Nephron progenitor cell (in vitro differentiated cells): ENCODE data around the gene MAP2K2.

ENCODE experiments used
- DNase-seq: peaks from one replicate; pipeline ENCODE4 v3.0.0; 2021
- H3K27ac Mint-ChIP-seq: 2 replicates; pipeline ENCODE4 v1.8.0; 2021; ENCODE audit warnings: mild to moderate bottlenecking, moderate library complexity, mixed read lengths
- H3K27me3 Mint-ChIP-seq: 2 replicates; pipeline ENCODE4 v1.8.0; 2021; ENCODE audit warnings: mild to moderate bottlenecking, low read depth, mixed read lengths; ENCODE audit not compliant: poor library complexity
- H3K36me3 Mint-ChIP-seq: 2 replicates; pipeline ENCODE4 v1.8.0; 2021; ENCODE audit warnings: low read depth, mixed read lengths
- H3K4me1 Mint-ChIP-seq: 2 replicates; pipeline ENCODE4 v1.8.0; 2021; ENCODE audit warnings: mixed read lengths
- H3K4me3 Mint-ChIP-seq: 2 replicates; pipeline ENCODE4 v1.8.0; 2021; ENCODE audit warnings: mild to moderate bottlenecking, moderate library complexity, mixed read lengths
- H3K9me3 Mint-ChIP-seq: 2 replicates; pipeline ENCODE4 v1.8.0; 2021; ENCODE audit warnings: mild to moderate bottlenecking, moderate library complexity, mixed read lengths
- TF ChIP-seq, protein P1 (sequence below): fragments of 200-600 bp; sonication (generic); IDR thresholded peaks from 2 replicates; pipeline ENCODE4 v1.5.0; 2021; ENCODE audit warnings: antibody characterized with exemption

The MAP2K2 gene

DNA sequence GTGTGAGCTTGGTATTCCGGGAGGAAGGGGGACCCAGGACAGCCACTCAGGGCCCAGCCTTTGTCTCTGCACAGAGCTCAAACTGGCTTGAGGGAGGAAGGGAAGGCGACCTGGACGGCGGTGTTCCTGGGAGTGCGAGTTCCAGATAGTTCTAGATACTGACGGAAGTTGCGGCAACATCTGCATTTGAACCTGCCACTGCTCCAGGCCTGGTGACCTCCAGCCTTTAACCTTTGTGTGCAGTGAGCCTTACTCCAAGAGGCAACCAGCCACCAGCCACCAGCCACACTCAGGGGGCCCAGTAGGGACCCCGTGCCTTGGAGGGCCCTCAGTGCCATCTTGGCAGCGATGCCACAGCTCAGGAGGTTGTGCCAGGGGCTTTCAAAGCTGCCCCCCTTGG, 41.8 kb downstream of the MAP2K2 start:
- no peak for DNase-seq
- TF ChIP-seq, protein P1, sequence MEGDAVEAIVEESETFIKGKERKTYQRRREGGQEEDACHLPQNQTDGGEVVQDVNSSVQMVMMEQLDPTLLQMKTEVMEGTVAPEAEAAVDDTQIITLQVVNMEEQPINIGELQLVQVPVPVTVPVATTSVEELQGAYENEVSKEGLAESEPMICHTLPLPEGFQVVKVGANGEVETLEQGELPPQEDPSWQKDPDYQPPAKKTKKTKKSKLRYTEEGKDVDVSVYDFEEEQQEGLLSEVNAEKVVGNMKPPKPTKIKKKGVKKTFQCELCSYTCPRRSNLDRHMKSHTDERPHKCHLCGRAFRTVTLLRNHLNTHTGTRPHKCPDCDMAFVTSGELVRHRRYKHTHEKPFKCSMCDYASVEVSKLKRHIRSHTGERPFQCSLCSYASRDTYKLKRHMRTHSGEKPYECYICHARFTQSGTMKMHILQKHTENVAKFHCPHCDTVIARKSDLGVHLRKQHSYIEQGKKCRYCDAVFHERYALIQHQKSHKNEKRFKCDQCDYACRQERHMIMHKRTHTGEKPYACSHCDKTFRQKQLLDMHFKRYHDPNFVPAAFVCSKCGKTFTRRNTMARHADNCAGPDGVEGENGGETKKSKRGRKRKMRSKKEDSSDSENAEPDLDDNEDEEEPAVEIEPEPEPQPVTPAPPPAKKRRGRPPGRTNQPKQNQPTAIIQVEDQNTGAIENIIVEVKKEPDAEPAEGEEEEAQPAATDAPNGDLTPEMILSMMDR = no peak
- Mint-ChIP-seq H3K4me1 (peaks cover 33% of the 10 kb centered on the region), H3K9me3 (no peaks in the 10 kb centered on the region), H3K27ac (no peak overlapping the region), H3K4me3 (no peak overlapping the region), H3K36me3 (no peaks in the 10 kb centered on the region), H3K27me3 (peaks cover 12% of the 10 kb centered on the region)

DNA sequence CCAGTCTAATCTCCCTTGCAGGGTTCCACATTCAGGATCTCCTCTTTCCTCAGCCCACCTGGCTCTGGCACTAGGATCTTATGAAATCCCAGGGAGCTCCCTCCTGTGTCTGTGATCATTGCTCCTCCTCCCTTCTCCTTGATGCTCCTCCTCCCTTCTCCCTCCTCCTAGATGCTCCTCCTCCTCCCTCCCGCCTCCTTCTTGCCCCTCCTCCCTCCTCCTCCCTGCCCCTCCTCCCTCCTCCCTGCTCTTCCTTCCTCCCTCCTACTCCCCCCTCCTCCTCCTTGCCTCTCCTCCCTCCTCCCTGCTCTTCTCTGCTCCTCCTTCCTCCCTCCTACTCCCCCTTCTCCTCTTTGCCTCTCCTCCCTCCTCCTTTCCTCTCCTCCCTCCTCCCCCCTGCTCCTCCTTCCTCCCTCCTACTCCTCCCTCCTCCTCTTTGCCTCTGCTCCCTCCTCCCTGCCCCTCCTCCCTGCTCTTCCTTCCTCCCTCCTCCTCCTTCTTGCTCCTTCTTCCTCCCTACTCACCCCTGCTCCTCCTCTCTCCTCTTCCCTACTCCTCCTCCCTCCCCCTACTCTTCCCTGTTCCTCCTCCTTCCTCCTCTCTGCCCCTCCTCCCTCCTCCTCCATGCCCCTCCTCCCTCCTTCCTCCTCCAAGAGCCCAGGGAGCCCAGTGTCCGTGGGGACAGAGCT, 42.3 kb downstream of the MAP2K2 start:
- Mint-ChIP-seq H3K27me3 (peaks cover 12% of the 10 kb centered on the region), H3K36me3 (no peaks in the 10 kb centered on the region), H3K4me1 (peaks cover 34% of the 10 kb centered on the region), H3K4me3 (no peak overlapping the region), H3K27ac (no peak overlapping the region), H3K9me3 (no peaks in the 10 kb centered on the region)
- no peak for DNase-seq
- TF ChIP-seq, protein P1 = no peak

DNA sequence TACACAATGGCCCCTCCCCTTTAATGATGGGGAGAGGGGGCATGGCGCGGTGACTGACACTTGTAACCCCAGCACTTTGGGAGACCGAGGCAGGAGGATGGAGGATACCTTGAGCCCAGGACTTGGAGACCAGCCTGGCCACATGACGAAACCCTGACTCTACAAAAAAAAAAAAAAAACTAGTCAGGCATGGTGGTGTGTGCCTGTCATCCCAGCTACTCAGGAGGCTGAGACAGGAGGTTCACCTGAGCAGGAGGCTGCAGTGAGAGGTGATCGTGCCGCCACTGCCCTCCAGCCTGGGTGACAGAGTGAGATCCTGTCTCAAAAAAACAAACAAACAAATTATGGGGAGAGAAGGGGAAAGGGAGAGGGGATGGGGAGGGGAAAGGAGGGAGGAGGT, 43.4 kb downstream of the MAP2K2 start:
- DNase-seq = no peak
- Mint-ChIP-seq H3K9me3 (no peaks in the 10 kb centered on the region), H3K27me3 (peaks cover 12% of the 10 kb centered on the region)

DNA sequence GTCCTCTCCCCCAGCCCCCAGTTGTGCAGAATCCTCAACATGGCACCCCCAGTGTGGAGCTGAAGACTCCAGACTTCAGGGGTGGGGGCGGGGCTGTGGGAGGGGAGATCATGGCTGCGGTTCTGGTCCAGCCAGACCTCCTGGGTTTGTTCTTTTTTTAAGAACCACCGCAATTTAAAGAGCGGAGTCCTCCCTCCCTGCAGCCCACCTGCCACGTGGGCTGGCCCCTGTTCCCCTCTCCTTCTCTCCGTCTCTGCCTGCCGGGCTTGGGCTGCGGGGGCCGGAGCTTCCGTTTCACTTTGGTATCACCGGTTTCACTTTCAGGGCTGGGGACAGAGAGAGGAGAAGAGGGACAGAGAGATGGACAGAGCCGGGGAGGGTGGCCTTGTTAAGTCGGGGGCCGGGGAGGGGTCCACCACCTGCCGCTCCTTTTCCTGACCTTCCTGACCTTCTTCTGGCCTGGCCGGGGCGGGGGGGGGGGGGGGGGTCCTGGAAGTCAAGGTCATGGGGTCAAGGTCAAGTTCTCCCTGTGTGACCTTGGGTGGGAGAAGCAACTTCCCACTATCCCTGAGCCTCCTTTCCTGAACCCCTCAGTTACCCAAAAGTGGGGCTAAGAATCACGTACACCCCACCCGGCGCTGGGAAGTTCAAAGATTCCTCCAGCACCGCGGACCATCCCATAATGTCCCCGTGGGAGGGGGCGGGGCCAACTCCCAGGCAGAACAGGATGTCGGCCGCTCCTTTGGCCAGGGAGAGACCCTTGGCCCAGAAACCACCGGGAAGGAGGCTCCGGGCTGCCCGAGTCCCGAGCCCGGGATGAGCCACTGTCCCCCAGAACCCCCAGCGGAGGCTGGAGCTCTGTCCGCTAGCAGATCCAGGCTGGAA, 45.9 kb downstream of the MAP2K2 start:
- H3K36me3 Mint-ChIP-seq = no peaks in the 10 kb centered on the region

More for the DNA sequence above, 43.4 kb downstream of the MAP2K2 start:
- Mint-ChIP-seq H3K27ac (no peak overlapping the region), H3K36me3 (no peaks in the 10 kb centered on the region), H3K4me1 (peaks cover 28% of the 10 kb centered on the region), H3K4me3 (no peak overlapping the region)
- TF ChIP-seq, protein P1 = no peak

DNA sequence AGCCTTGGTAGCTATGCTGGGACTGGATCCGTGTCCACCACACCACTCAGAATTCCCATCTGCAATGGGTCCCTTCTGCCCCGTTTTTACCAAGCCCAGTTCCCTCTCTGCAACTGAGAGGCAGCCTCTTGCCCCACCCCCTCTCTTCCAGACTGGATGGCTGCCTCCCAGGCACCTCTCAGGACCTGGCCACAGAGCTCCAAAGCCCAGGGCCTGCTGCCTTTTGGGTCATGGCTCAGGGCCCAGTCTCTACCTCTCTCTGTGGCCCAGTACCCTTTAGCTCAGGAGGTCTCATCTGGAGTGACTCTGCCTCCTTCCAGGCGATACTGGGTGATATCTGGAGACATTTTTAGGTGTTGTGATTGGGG, 46.9 kb downstream of the MAP2K2 start:
- no peak overlapping the region for H3K27ac Mint-ChIP-seq
- DNase-seq = no peak
- H3K9me3 Mint-ChIP-seq = no peaks in the 10 kb centered on the region
- peaks cover 16% of the 10 kb centered on the region for H3K27me3 Mint-ChIP-seq
- TF ChIP-seq, protein P1 = no peak
- H3K36me3 Mint-ChIP-seq = no peaks in the 10 kb centered on the region
- peaks cover 23% of the 10 kb centered on the region for H3K4me1 Mint-ChIP-seq
- H3K4me3 Mint-ChIP-seq = no peak overlapping the region

More for the DNA sequence above, 45.9 kb downstream of the MAP2K2 start:
- Mint-ChIP-seq H3K4me1 (peaks cover 27% of the 10 kb centered on the region), H3K4me3 (peak overlapping the region; percentile 52), H3K27me3 (peaks cover 16% of the 10 kb centered on the region), H3K27ac (no peak overlapping the region), H3K9me3 (no peaks in the 10 kb centered on the region)
- TF ChIP-seq, protein P1 = no peak
- DNase-seq = peak; percentile 65
